Activated CD4-positive, alpha-beta T cell treated with anti-CD3 and anti-CD28 coated beads for 36 hours (primary cell): ENCODE results near the gene ISL2. TPM values are rescaled to one million over a fixed set of nuclear protein-coding genes. Genes with fewer than 3 reads are reported as not detected.
A peak's percentile ranks its signal among the peaks of the same experiment; 100 is the strongest.

ENCODE experiments used
- ATAC-seq: fragments of 200-7000 bp; cut with Tn5 transposase; one replicate; pipeline ENCODE4 v1.10.0; 2021; ENCODE audit warnings: mild to moderate bottlenecking, moderate library complexity
- CTCF ChIA-PET: fragments of 350-600 bp; sonication (Branson Sonifier 250); formaldehyde crosslinking; loops from one replicate; lab custom pipeline; 2021; ENCODE audit warnings: antibody characterized with exemption; lab: Charles Lee
- POLR2A ChIA-PET: fragments of 350-600 bp; sonication (Branson Sonifier 250); formaldehyde crosslinking; loops from one replicate; lab custom pipeline; 2021; ENCODE audit warnings: antibody characterized with exemption, inconsistent platforms; lab: Charles Lee
- DNase-seq: peaks from one replicate; pipeline ENCODE4 v3.0.0-alpha.2; 2020
- H3K27ac Mint-ChIP-seq: one replicate; pipeline ENCODE4 v1.8.0; 2021; ENCODE audit warnings: mixed read lengths
- H3K27me3 Mint-ChIP-seq: one replicate; pipeline ENCODE4 v1.8.0; 2021; ENCODE audit warnings: mixed read lengths
- H3K36me3 Mint-ChIP-seq: one replicate; pipeline ENCODE4 v1.8.0; 2021; ENCODE audit warnings: low read depth, mixed read lengths
- H3K4me1 Mint-ChIP-seq: one replicate; pipeline ENCODE4 v1.8.0; 2021; ENCODE audit warnings: mixed read lengths
- H3K4me3 Mint-ChIP-seq: one replicate; pipeline ENCODE4 v1.8.0; 2021; ENCODE audit warnings: mild to moderate bottlenecking, moderate library complexity, mixed read lengths
- H3K9me3 Mint-ChIP-seq: one replicate; pipeline ENCODE4 v1.8.0; 2021; ENCODE audit warnings: low read depth, mixed read lengths
- intact Hi-C, 2 experiments: fragments of 100-400 bp; cut with DNase I in 1 of 2; cut with micrococcal nuclease in 1 of 2; formaldehyde crosslinking; loops; one replicate each; pipeline versions ENCODE4 v1.14.2 to v1.15.1; 2022 to 2024; cut with DNase I, micrococcal nuclease
- total RNA-seq, 2 experiments: library from RNA; stranded (reverse); gene quantifications; one replicate each; pipeline ENCODE4 v1.2.3, GENCODE V29; 2021

The ISL2 gene
- total RNA-seq, 2 experiments from 2014 or later, result 0.25 TPM; not detected in 1

DNA sequence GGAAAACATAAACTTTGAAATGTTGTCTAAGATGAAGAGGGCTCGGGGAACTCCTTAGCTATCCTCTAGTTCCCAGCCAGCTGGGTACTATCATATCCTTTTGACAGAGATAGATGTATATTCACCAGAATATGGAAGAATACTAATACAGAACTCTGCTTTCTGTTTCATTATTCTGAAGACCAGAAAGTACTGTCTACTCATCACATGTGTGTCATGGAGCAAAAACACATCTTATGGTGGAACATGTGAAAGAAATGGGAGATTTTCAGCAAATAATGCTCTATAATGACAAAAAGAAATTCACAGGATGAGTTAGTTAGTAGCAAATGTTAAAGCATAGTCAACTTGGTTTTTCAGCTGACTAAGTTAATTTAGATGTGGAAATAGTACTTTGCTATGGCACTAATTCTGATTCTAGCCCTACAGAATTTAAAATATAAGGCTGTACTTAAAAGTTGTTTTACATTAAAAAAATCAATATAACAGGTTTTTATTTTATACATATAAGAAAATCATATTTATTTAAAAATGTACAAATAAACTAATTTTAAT lies 16.5 kb downstream of the ISL2 start:
- Mint-ChIP-seq H3K36me3 (peaks cover 7% of the 10 kb centered on the region), H3K9me3 (no peaks in the 10 kb centered on the region), H3K4me1 (no peaks in the 10 kb centered on the region), H3K4me3 (no peak overlapping the region), H3K27me3 (peaks cover 7% of the 10 kb centered on the region), H3K27ac (no peak overlapping the region)
- DNase-seq (no peak), ATAC-seq (peak; percentile 39)
- intact Hi-C loops, result no loop called here
- CTCF ChIA-PET, result interaction anchor here (0.9 kb wide), 1 partner anchor 26 kb away, joined by 3 read pairs; no protein-coding TSS in a partner anchor
- POLR2A ChIA-PET, result no interaction called here

DNA sequence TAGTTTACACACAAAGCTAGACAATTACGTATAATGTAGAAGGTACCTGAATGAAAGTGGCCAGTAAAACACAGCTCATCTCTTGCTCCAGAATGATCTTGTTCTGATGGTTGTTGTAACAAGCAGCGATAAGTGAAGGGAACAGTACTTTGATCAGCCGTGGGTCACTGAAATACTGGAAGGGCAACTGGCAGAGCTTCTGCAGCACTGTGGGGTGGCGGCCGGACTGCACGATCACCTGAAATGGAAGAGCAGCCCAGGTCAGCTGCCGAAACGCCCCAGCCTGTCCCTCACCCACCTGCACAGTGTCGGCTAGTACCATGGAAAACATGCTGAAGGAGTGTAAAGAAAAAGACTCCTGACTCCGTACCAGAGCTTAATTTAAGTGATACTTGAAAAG lies 17.3 kb downstream of the ISL2 start:
- no peaks in the 10 kb centered on the region for H3K9me3 Mint-ChIP-seq
- H3K27ac Mint-ChIP-seq, result no peak overlapping the region
- H3K4me1 Mint-ChIP-seq, result no peaks in the 10 kb centered on the region
- ChIA-PET POLR2A (no interaction called here), CTCF (interaction anchor here (0.7 to 0.9 kb wide), 4 partner anchors 18 to 203 kb away, joined by 3 read pairs; no protein-coding TSS in a partner anchor)
- no peak for DNase-seq
- no peak overlapping the region for H3K4me3 Mint-ChIP-seq
- peaks cover 4% of the 10 kb centered on the region for H3K27me3 Mint-ChIP-seq
- peaks cover 4% of the 10 kb centered on the region for H3K36me3 Mint-ChIP-seq
- intact Hi-C loops, result no loop called here
- ATAC-seq, result no peak

DNA sequence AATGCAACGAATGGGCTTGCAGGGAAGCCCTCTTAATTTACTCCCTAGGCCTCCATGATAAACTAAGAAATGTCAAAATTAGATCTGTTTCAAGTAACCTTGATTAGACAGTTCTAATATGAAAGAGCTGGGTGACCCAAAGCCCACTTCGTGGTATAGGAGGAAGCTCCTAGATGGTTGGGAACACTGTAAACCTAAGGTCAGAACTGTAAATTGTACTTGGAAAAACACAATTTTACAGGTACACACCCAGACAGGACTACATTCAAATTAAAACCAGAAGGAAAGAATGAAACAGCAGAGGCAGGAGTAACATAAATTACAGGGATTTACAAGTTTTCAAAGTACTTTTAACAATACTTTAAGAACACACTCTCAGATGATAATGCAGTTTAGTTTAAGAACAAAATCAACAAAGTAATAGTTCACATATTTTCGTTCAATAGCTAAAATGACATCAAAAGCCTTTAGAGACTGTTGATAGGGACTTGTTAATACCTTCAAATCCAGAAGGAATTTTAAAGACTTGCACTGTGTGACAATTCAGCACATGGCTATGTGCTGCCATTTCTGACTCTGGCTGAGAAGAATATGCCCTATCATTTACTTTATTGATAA lies 18.4 kb downstream of the ISL2 start:
- no peaks in the 10 kb centered on the region for H3K9me3 Mint-ChIP-seq

DNA sequence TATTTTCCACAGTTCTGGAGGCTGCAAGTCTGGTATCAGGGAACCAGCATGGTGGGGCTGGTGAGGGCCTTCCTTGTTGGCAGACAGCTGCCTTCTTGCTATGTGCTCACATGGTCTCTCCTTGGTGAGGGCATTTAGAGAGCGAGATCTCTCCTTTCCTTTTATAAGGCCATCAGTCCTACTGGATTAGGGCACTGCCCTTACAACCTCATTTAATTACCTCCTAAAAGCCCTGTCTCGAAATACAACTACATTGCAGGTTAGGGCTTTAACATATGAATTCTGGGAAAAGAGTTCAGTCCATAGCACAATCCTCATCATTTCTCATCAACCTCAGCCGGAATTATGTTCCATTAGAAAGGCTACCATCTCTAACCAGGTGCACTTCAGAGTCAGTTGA lies 21.9 kb downstream of the ISL2 start:
- DNase-seq, result no peak
- ATAC-seq, result no peak
- Mint-ChIP-seq H3K27me3 (no peaks in the 10 kb centered on the region), H3K9me3 (no peaks in the 10 kb centered on the region), H3K4me3 (no peak overlapping the region), H3K4me1 (no peaks in the 10 kb centered on the region), H3K36me3 (no peaks in the 10 kb centered on the region), H3K27ac (no peak overlapping the region)
- ChIA-PET CTCF (interaction anchor here (0.7 kb wide), 1 partner anchor 11 kb away, joined by 3 read pairs; no protein-coding TSS in a partner anchor), POLR2A (no interaction called here)
- intact Hi-C loops, result no loop called here

More for the DNA sequence above, 18.4 kb downstream of the ISL2 start:
- no peak overlapping the region for H3K27ac Mint-ChIP-seq
- POLR2A ChIA-PET, result no interaction called here
- CTCF ChIA-PET, result interaction anchor here (0.6 to 0.7 kb wide), 2 partner anchors 65 to 204 kb away, joined by 3 read pairs; no protein-coding TSS in a partner anchor
- H3K4me1 Mint-ChIP-seq, result no peaks in the 10 kb centered on the region
- no peaks in the 10 kb centered on the region for H3K27me3 Mint-ChIP-seq
- no peaks in the 10 kb centered on the region for H3K36me3 Mint-ChIP-seq
- no peak overlapping the region for H3K4me3 Mint-ChIP-seq
- DNase-seq (no peak), ATAC-seq (no peak)
- intact Hi-C loops, result no loop called here

- intact Hi-C loops, result no loop called here
- no peaks in the 10 kb centered on the region for H3K9me3 Mint-ChIP-seq
- H3K27me3 Mint-ChIP-seq, result no peaks in the 10 kb centered on the region
- POLR2A ChIA-PET, result no interaction called here
- H3K4me3 Mint-ChIP-seq, result no peak overlapping the region
- H3K27ac Mint-ChIP-seq, result no peak overlapping the region
- H3K4me1 Mint-ChIP-seq, result no peaks in the 10 kb centered on the region
- no peak for ATAC-seq
- DNase-seq, result no peak
- H3K36me3 Mint-ChIP-seq, result no peaks in the 10 kb centered on the region
- CTCF ChIA-PET, result interaction anchor here (0.7 to 1.0 kb wide), 2 partner anchors 11 to 32 kb away, joined by 3 read pairs; no protein-coding TSS in a partner anchor
These were observed 22.6 kb downstream of the ISL2 start for GRCh38 chr15:76359152-76359551.

GRCh38 chr15:76360416-76360815 lies 23.8 kb downstream of the ISL2 start:
- H3K36me3 Mint-ChIP-seq, result no peaks in the 10 kb centered on the region
- ChIA-PET CTCF (interaction anchor here (0.8 kb wide), 1 partner anchor 115 kb away, joined by 4 read pairs; no protein-coding TSS in a partner anchor), POLR2A (no interaction called here)
- H3K4me3 Mint-ChIP-seq, result no peak overlapping the region
- H3K4me1 Mint-ChIP-seq, result no peaks in the 10 kb centered on the region
- DNase-seq (no peak), ATAC-seq (no peak)
- no peaks in the 10 kb centered on the region for H3K9me3 Mint-ChIP-seq
- intact Hi-C loops, result no loop called here
- H3K27ac Mint-ChIP-seq, result no peak overlapping the region
- no peaks in the 10 kb centered on the region for H3K27me3 Mint-ChIP-seq

GRCh38 chr15:76363251-76363650 lies 26.7 kb downstream of the ISL2 start:
- intact Hi-C loops, result no loop called here
- H3K4me1 Mint-ChIP-seq, result no peaks in the 10 kb centered on the region
- H3K27me3 Mint-ChIP-seq, result no peaks in the 10 kb centered on the region
- CTCF ChIA-PET, result no interaction called here
- H3K9me3 Mint-ChIP-seq, result no peaks in the 10 kb centered on the region
- no peaks in the 10 kb centered on the region for H3K36me3 Mint-ChIP-seq
- POLR2A ChIA-PET, result no interaction called here
- DNase-seq (no peak), ATAC-seq (no peak)
- no peak overlapping the region for H3K27ac Mint-ChIP-seq
- no peak overlapping the region for H3K4me3 Mint-ChIP-seq

GRCh38 chr15:76366714-76367113 lies 30.1 kb downstream of the ISL2 start:
- Mint-ChIP-seq H3K9me3 (no peaks in the 10 kb centered on the region), H3K36me3 (peaks cover 4% of the 10 kb centered on the region), H3K4me1 (no peaks in the 10 kb centered on the region), H3K27me3 (no peaks in the 10 kb centered on the region), H3K4me3 (no peak overlapping the region), H3K27ac (no peak overlapping the region)
- ATAC-seq (no peak), DNase-seq (no peak)
- ChIA-PET POLR2A (no interaction called here), CTCF (interaction anchor here (0.8 kb wide), 1 partner anchor 326 kb away, joined by 3 read pairs; no protein-coding TSS in a partner anchor)
- intact Hi-C loops, result no loop called here

DNA sequence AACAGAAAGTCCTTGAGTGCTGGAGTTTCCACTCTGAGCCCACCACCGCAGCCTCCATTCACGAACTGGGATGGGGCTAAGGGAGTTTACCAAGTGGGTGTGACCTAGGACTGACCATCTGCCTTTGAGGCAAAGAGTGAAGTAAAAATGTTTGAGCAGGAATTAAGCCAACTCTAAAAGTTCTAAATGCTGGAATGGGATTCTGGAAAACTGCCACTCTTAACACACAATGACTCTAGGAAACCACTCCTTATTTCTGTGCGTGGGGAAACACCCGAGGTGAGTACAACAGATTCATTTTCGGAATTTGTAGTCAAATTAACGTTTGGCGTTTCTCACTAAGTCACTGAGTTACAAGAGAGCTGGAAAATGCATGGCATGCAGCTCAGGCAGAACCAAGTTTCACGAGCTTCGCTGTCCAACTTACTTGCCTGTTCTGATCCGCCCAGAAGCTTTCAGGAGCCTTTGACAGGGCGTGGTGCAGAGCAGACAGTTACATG lies 31.6 kb downstream of the ISL2 start:
- CTCF ChIA-PET, result no interaction called here
- H3K27ac Mint-ChIP-seq, result no peak overlapping the region

DNA sequence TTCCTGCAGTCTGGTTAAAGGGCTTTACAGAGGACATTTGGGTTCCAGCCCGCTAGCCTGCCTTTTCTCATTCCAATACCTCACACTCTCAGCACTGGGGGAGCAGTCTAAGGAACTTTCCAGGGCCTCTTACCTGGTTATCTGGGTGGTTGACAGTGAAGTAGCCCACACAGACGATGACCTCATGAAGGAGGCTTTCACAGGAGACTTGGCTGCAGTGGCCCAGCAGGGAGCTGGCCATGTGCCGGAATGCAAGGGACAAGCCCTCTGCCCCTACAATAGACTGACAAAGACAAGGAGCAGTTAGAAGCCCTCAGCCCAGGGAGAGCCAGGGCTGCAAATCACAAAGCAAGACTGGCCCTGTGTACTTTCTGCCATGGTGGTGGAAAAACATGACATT lies 39.5 kb downstream of the ISL2 start:
- Mint-ChIP-seq H3K4me3 (no peak overlapping the region), H3K36me3 (peaks cover 25% of the 10 kb centered on the region), H3K9me3 (no peaks in the 10 kb centered on the region), H3K27me3 (no peaks in the 10 kb centered on the region), H3K4me1 (no peaks in the 10 kb centered on the region), H3K27ac (no peak overlapping the region)
- CTCF ChIA-PET, result no interaction called here
- intact Hi-C loops, result no loop called here
- ATAC-seq (no peak), DNase-seq (no peak)
- POLR2A ChIA-PET, result no interaction called here

More for the DNA sequence above, 31.6 kb downstream of the ISL2 start:
- DNase-seq, result no peak
- POLR2A ChIA-PET, result no interaction called here
- intact Hi-C loops, result no loop called here
- ATAC-seq, result no peak
- Mint-ChIP-seq H3K4me3 (no peak overlapping the region), H3K27me3 (no peaks in the 10 kb centered on the region), H3K9me3 (no peaks in the 10 kb centered on the region), H3K4me1 (no peaks in the 10 kb centered on the region), H3K36me3 (peaks cover 11% of the 10 kb centered on the region)

- H3K36me3 Mint-ChIP-seq, result peaks cover 25% of the 10 kb centered on the region
- ChIA-PET POLR2A (no interaction called here), CTCF (no interaction called here)
- H3K9me3 Mint-ChIP-seq, result no peaks in the 10 kb centered on the region
- no peaks in the 10 kb centered on the region for H3K4me1 Mint-ChIP-seq
- no peak overlapping the region for H3K4me3 Mint-ChIP-seq
- no peak overlapping the region for H3K27ac Mint-ChIP-seq
- ATAC-seq (no peak), DNase-seq (no peak)
- intact Hi-C loops, result no loop called here
- no peaks in the 10 kb centered on the region for H3K27me3 Mint-ChIP-seq
These were observed 40.2 kb downstream of the ISL2 start for GRCh38 chr15:76376816-76377215.

GRCh38 chr15:76377217-76377616 lies 40.6 kb downstream of the ISL2 start:
- DNase-seq (no peak), ATAC-seq (no peak)
- H3K4me1 Mint-ChIP-seq, result no peaks in the 10 kb centered on the region
- CTCF ChIA-PET, result no interaction called here
- POLR2A ChIA-PET, result no interaction called here
- H3K27ac Mint-ChIP-seq, result no peak overlapping the region
- no peaks in the 10 kb centered on the region for H3K9me3 Mint-ChIP-seq
- intact Hi-C loops, result no loop called here
- peaks cover 21% of the 10 kb centered on the region for H3K36me3 Mint-ChIP-seq
- H3K27me3 Mint-ChIP-seq, result no peaks in the 10 kb centered on the region
- no peak overlapping the region for H3K4me3 Mint-ChIP-seq
